Epithelial cell of esophagus (primary cell): Measurements from ENCODE around the gene KCNT1.

Experiments
- DNase-seq: peaks from one replicate; pipeline ENCODE4 v3.0.0; 2010; ENCODE audit warnings: low read depth
- H3K4me3 ChIP-seq: 2 replicates; pipeline ENCODE4 v1.5.1; 2011; ENCODE audit warnings: mild to moderate bottlenecking, low read length, control low read depth
- CTCF ChIP-seq: IDR thresholded peaks from 2 replicates; pipeline ENCODE4 v1.5.1; 2011; ENCODE audit warnings: low read depth, mild to moderate bottlenecking, low read length, control low read depth, inconsistent platforms; ENCODE audit not compliant: insufficient read depth; ENCODE audit errors: missing control alignments

KCNT1 gene

GRCh38 chr9:135787776-135788575 is 86.0 kb downstream of the KCNT1 start:
- DNase-seq, result no peak
- no peak overlapping the region for H3K4me3 ChIP-seq
- no peak for TF ChIP-seq CTCF

DNA sequence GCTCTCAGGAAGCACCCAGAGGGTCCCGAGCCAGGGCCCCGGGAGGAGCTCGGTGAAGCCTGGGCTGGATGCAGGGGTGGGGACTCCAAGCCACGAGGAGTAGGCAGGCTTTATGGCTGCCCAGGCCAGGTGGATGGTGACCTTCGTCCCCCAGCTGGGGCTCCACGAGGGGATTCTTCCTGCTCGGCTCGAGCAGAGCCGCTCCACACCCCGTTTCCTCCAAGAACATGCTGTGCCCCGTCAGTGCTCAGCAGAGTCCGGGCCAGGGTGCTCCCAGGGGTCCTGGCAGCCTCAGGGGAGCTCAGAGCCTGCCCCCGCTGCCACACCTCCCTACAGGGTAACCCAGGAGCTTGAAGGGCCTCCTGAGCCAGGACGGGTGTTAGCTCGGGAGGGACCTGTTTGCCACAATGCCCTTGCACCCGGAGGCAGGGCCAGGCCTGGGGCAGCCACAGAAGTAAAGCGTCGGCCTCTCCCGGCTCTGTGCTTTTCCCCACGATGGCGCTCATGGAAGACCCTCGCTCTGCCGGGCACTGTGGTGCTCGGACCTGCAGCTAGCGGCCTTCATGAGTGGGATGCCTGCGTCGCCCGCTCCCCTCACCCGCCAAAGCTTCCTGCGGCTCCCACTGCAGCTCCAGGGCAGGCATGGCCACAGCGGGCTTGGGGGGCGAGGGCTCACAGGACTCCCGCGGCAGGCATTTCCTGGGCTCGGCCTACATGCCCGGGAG is 86.8 kb downstream of the KCNT1 start:
- no peak for DNase-seq
- H3K4me3 ChIP-seq, result no peak overlapping the region
- TF ChIP-seq CTCF, result no peak

DNA sequence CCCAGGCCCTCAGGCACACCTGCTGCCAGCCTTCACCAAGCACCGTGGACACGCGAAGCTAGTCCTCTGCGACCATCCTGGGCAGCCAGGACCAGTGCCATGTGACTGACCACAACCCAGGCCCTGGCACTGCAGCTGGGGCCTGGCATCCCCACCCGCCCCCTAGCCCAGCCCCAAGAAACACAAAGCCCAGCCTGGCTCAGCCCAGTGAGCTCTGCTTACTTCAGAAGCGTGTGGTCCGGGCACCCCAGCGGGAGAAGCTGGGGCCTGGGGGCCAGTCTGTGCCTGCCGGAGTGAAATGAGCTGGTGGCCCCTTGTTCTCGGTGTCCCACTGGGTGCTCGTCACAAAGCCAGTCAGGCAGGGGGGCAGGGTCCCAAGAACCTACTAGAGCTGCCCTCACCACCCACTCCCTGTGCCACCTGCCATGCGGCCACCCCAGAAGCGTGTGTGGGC is 87.9 kb downstream of the KCNT1 start:
- TF ChIP-seq CTCF, result no peak
- no peak for DNase-seq
- no peak overlapping the region for H3K4me3 ChIP-seq

DNA sequence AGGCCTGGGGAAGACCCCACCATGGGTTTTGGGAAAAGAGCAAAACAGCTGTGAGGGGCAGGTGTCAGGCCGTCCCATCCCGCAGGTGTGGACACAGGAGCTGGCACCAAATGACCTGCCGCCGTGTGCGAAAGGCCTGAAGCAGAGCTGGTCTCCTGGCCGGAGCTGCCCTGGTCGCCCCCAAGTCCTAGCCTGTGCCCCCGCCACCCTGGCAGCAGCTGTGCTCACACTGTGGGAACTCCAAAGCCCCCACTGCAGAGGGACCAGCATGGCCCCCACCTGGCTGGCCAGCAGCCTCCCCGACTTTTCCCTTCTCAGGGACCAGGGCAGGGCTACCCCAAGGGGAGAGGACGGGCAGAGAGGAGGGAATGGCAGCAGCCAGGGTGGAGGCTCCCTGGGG is 88.4 kb downstream of the KCNT1 start:
- TF ChIP-seq CTCF, result no peak
- no peak for DNase-seq
- H3K4me3 ChIP-seq, result no peak overlapping the region

DNA sequence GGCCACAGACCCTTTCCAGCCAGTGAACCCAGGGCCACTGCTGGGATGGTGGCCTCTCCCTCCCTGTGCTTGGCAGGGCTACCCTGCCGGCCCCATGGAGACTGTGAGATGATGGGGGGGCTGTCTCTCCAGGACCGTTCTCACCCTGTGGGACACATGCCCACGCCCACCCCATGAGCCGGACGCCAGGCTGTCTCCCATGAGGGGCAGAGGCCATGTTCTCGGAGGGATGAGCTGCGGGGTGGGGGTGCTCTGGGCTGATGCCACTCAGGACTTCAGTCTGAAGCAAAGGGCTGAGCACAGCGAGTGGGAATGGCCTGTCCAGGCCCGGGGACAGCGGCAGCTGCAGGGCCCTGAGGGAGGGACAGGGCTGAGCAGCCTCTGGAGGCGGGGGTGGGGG is 88.9 kb downstream of the KCNT1 start:
- no peak for TF ChIP-seq CTCF
- no peak for DNase-seq

DNA sequence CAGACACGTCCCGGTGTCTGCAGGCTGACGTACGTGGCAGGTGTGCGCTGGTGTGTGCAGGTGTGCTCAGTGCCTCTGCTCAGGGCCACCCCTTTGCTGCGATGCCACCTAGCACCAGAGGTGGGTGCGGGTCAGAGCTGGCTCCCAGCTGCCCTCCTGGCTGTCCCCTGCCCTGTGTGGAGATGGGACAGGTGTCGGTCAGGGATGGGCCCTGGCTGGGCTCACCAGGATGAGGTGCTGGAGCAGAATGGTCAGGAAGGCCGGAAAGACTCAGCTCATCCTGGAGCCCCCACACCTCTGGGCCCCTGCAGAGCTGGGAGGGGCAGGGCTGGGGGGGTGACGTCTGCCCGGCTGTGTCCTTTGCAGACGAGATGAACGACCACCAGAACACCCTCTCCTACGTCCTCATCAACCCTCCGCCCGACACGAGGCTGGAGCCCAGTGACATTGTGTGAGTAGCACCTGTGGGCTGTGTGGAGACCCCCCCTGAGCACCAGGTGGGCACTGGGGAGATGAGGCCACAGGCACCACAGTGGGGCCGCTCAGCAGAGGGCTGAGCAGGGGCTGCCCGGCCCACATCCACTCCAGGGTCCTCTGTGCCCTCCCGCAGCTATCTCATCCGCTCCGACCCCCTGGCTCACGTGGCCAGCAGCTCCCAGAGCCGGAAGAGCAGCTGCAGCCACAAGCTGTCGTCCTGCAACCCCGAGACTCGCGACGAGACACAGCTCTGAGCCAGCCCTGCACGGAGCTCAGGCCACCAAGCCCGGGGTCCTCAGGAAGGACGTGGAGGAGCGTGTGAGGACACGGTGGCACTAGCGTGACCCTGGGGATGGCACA is 89.7 kb downstream of the KCNT1 start:
- no peak for TF ChIP-seq CTCF
- DNase-seq, result no peak
- no peak overlapping the region for H3K4me3 ChIP-seq

More for the DNA sequence above, 88.9 kb downstream of the KCNT1 start:
- no peak overlapping the region for H3K4me3 ChIP-seq
